Embryonic facial prominence (tissue), 1 donor: ENCODE data around the gene CRK.
"Not testable (repeated sequence)": the region's sequence is repeated elsewhere in the genome, so short reads cannot be mapped to it uniquely, and the experiment has no call there.

Source experiments
- DNase-seq: peaks from one replicate; pipeline ENCODE4 v3.0.0-alpha.2; 2016; ENCODE audit errors: extremely low spot score

Gene CRK

GRCh38 chr17:1423456-1424135 is 32.4 kb downstream of the CRK start:
- DNase-seq: no peak

- no peak for DNase-seq
These were observed 33.1 kb downstream of the CRK start for GRCh38 chr17:1422885-1423284.

- no peak for DNase-seq
These were observed 34.6 kb downstream of the CRK start for GRCh38 chr17:1421470-1421869.

- no peak for DNase-seq
These were observed 35.1 kb downstream of the CRK start for GRCh38 chr17:1420981-1421380.

GRCh38 chr17:1420163-1420562 is 35.9 kb downstream of the CRK start:
- no peak for DNase-seq

- DNase-seq: not testable (repeated sequence)
These were observed 37.6 kb downstream of the CRK start for GRCh38 chr17:1418476-1418875.

- DNase-seq: no peak
These were observed 39.6 kb downstream of the CRK start for GRCh38 chr17:1416414-1416813.

- no peak for DNase-seq
These were observed 41.4 kb downstream of the CRK start for GRCh38 chr17:1414634-1415033.

- DNase-seq: no peak
These were observed 41.9 kb downstream of the CRK start for GRCh38 chr17:1414001-1414574.

GRCh38 chr17:1413281-1413791 is 42.7 kb downstream of the CRK start:
- no peak for DNase-seq

GRCh38 chr17:1412185-1413110 is 43.6 kb downstream of the CRK start:
- DNase-seq: no peak

GRCh38 chr17:1402262-1402586 is 53.8 kb downstream of the CRK start:
- DNase-seq: no peak

- DNase-seq: peak; percentile 93
These were observed 56.1 kb downstream of the CRK start, which contains the start of gene YWHAE for GRCh38 chr17:1399679-1400512. TSS of gene YWHAE (minus strand) at chr17:1400222. CDS start at chr17:1400110, 112 bp downstream.

- DNase-seq: no peak
These were observed 56.9 kb downstream of the CRK start for GRCh38 chr17:1398931-1399678.

- DNase-seq: no peak
These were observed 58.0 kb downstream of the CRK start for GRCh38 chr17:1398028-1398427.

- DNase-seq: not testable (repeated sequence)
These were observed 60.0 kb downstream of the CRK start for GRCh38 chr17:1395876-1396665.

- DNase-seq: no peak
These were observed 64.5 kb downstream of the CRK start for GRCh38 chr17:1391577-1391976.

GRCh38 chr17:1390432-1391367 is 65.3 kb downstream of the CRK start:
- no peak for DNase-seq
